Stomach (tissue), 4 donors: Measurements from ENCODE around the gene BRD2.

Experiments
- CTCF ChIP-seq, 7 experiments: fragments of 450-650 bp in 4 of 7; fragments of 200-600 bp in 3 of 7; sonication (generic) in 3 of 7; IDR thresholded peaks; one replicate each; pipeline ENCODE4 v1.5.1; 2016 to 2019; ENCODE audit warnings: antibody characterized with exemption in 7 of 7, control low read depth in 2 of 7, mild to moderate bottlenecking in 1 of 7
- EP300 ChIP-seq: sonication (generic); formaldehyde crosslinking; IDR thresholded peaks from one replicate; pipeline ENCODE4 v1.6.1; 2017; ENCODE audit warnings: antibody characterized with exemption
- POLR2A ChIP-seq, 4 donors: fragments of 450-650 bp; IDR thresholded peaks; one replicate each; pipeline ENCODE4 v1.6.1; 2016; ENCODE audit warnings: antibody characterized with exemption in 4 of 4, control low read depth in 2 of 4, mild to moderate bottlenecking in 1 of 4, moderate library complexity in 1 of 4

DNA sequence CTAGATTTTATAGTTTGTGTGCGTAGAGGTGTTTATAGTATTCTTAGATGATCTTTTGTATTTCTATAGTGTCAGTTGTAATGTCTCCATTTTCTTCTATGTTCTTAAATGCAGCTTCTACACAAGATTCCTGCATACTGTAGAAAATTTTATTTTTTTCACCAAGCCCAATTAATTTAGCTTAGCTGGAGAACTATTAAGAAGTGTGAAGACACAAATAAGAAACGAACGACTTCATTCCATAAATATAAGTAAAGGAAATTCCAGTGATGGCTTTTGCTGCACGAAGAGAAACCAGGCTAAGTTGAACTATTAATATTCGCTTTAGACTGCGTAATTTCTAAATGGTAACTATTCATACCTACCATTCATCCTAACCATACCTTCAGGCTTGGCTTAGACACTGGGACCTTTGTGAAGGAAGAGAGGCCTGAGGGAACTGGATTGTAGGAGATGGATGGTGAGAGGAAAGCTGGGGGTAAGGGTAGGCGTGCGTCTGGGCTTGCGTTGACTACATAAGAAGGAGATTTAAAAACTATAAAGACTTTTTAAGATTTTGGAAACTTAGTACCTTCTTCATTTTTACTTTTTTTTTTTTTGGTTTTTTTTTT is 25.1 kb downstream of the BRD2 start:
- TF ChIP-seq EP300 (no peak), POLR2A (IDR thresholded peaks at IDR 0.05) (no peak), CTCF (IDR thresholded peaks at IDR 0.05) (no peak)
